HEK293 (cell line): Measurements from ENCODE around the gene KPNA4.
"Not testable (repeated sequence)": the region's sequence is repeated elsewhere in the genome, so short reads cannot be mapped to it uniquely, and the experiment has no call there.

Experiments used
- CTCF ChIA-PET: fragments of 350-600 bp; formaldehyde crosslinking; extraction: SDS; loops from one replicate; lab custom pipeline; 2021; ENCODE audit warnings: antibody characterized with exemption; lab: Yijun Ruan, JAX
- POLR2A ChIA-PET: fragments of 300-600 bp; formaldehyde crosslinking; extraction: SDS; loops from one replicate; lab custom pipeline; 2020; ENCODE audit warnings: antibody characterized with exemption, inconsistent platforms; lab: Yijun Ruan, JAX
- H3K27ac ChIP-seq: fragments of 200-500 bp; sonication (Bioruptor generic); 2 replicates; pipeline ENCODE4 v1.5.1; 2014; ENCODE audit warnings: low read depth, low read length, control low read depth, inconsistent platforms; ENCODE audit errors: extremely low read depth
- H3K36me3 ChIP-seq, 2 experiments: fragments of 200-500 bp in 1 of 2; sonication (Bioruptor generic) in 1 of 2; 1 replicate in 1 of 2; 2 replicates in 1 of 2; pipeline ENCODE4 v1.5.1; 2014 to 2017; ENCODE audit warnings: inconsistent platforms in 2 of 2, low read length in 2 of 2; ENCODE audit not compliant: control insufficient read depth in 2 of 2, insufficient read depth in 1 of 2
- H3K4me1 ChIP-seq: fragments of 200-500 bp; sonication (Bioruptor generic); 2 replicates; pipeline ENCODE4 v1.5.1; 2014; ENCODE audit warnings: mild to moderate bottlenecking, low read length, inconsistent platforms; ENCODE audit not compliant: control insufficient read depth, insufficient read depth
- H3K4me3 ChIP-seq: 2 replicates; pipeline ENCODE4 v1.5.1; 2011; ENCODE audit warnings: low read depth, mild to moderate bottlenecking, control low read depth, low read length, moderate library complexity
- H3K9me3 ChIP-seq: fragments of 200-500 bp; sonication (Bioruptor generic); 2 replicates; pipeline ENCODE4 v1.5.1; 2014; ENCODE audit warnings: low read depth, low read length, inconsistent platforms; ENCODE audit not compliant: control insufficient read depth, insufficient read depth
- KLF10 ChIP-seq: fragments of 450-650 bp; IDR thresholded peaks from 2 replicates; pipeline ENCODE4 v1.5.1; 2018; ENCODE audit warnings: missing biosample characterization, mild to moderate bottlenecking, missing genetic modification characterization
- MZF1 ChIP-seq: fragments of 450-650 bp; formaldehyde crosslinking; IDR thresholded peaks from 2 replicates; pipeline ENCODE4 v1.5.1; 2017; ENCODE audit warnings: missing biosample characterization, missing genetic modification characterization, borderline replicate concordance
- ZBTB48 ChIP-seq: fragments of 450-650 bp; formaldehyde crosslinking; IDR thresholded peaks from 2 replicates; pipeline ENCODE4 v1.5.1; 2016; ENCODE audit warnings: missing biosample characterization, missing genetic modification characterization
- ZFP41 ChIP-seq: fragments of 450-650 bp; formaldehyde crosslinking; IDR thresholded peaks from 2 replicates; pipeline ENCODE4 v1.5.1; 2016; ENCODE audit warnings: missing biosample characterization, missing genetic modification characterization, borderline replicate concordance
- ZNF146 ChIP-seq: fragments of 450-650 bp; formaldehyde crosslinking; IDR thresholded peaks from 2 replicates; pipeline ENCODE4 v1.5.1; 2016; ENCODE audit warnings: missing biosample characterization, missing genetic modification characterization
- ZNF18 ChIP-seq: fragments of 450-650 bp; formaldehyde crosslinking; IDR thresholded peaks from 2 replicates; pipeline ENCODE4 v1.5.1; 2016; ENCODE audit warnings: missing biosample characterization, missing genetic modification characterization
- ZNF24 ChIP-seq: fragments of 450-650 bp; formaldehyde crosslinking; IDR thresholded peaks from 2 replicates; pipeline ENCODE4 v1.5.1; 2016; ENCODE audit warnings: missing biosample characterization, missing genetic modification characterization
- ZNF280D ChIP-seq: fragments of 450-650 bp; formaldehyde crosslinking; IDR thresholded peaks from 2 replicates; pipeline ENCODE4 v1.5.1; 2016; ENCODE audit warnings: missing biosample characterization, missing genetic modification characterization
- ZNF426 ChIP-seq: fragments of 450-650 bp; formaldehyde crosslinking; IDR thresholded peaks from 2 replicates; pipeline ENCODE4 v1.5.1; 2017; ENCODE audit warnings: missing biosample characterization, missing genetic modification characterization, mild to moderate bottlenecking, inconsistent platforms, moderate library complexity
- ZNF433 ChIP-seq: fragments of 450-650 bp; formaldehyde crosslinking; IDR thresholded peaks from 2 replicates; pipeline ENCODE4 v1.5.1; 2016; ENCODE audit warnings: missing biosample characterization, missing genetic modification characterization, low read depth
- ZNF529 ChIP-seq: fragments of 450-650 bp; formaldehyde crosslinking; IDR thresholded peaks from 2 replicates; pipeline ENCODE4 v1.5.1; 2017; ENCODE audit warnings: missing genetic modification characterization, missing biosample characterization; ENCODE audit not compliant: insufficient replicate concordance
- ZNF571 ChIP-seq: fragments of 450-650 bp; formaldehyde crosslinking; IDR thresholded peaks from 2 replicates; pipeline ENCODE4 v1.5.0; 2017; ENCODE audit warnings: missing biosample characterization, missing genetic modification characterization
- TF ChIP-seq, protein P1 (sequence below): fragments of 450-650 bp; formaldehyde crosslinking; IDR thresholded peaks from 2 replicates; pipeline ENCODE4 v1.5.1; 2016; ENCODE audit warnings: missing biosample characterization, missing genetic modification characterization
- TF ChIP-seq, protein P2 (sequence below): fragments of 450-650 bp; formaldehyde crosslinking; IDR thresholded peaks from 2 replicates; pipeline ENCODE4 v1.5.1; 2017; ENCODE audit warnings: missing biosample characterization, missing genetic modification characterization

KPNA4 gene

GRCh38 chr3:160608870-160609269 lies 43.5 kb upstream of the KPNA4 start (continued):
- TF ChIP-seq, protein P1, sequence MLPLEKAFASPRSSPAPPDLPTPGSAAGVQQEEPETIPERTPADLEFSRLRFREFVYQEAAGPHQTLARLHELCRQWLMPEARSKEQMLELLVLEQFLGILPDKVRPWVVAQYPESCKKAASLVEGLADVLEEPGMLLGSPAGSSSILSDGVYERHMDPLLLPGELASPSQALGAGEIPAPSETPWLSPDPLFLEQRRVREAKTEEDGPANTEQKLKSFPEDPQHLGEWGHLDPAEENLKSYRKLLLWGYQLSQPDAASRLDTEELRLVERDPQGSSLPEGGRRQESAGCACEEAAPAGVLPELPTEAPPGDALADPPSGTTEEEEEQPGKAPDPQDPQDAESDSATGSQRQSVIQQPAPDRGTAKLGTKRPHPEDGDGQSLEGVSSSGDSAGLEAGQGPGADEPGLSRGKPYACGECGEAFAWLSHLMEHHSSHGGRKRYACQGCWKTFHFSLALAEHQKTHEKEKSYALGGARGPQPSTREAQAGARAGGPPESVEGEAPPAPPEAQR (tag by site-specific recombination) = no peak
- no peak for TF ChIP-seq ZNF426

GRCh38 chr3:160607826-160608225 lies 42.5 kb upstream of the KPNA4 start:
- POLR2A ChIA-PET = no interaction called here
- Histone ChIP-seq H3K36me3 (no peaks in the 10 kb centered on the region), H3K9me3 (no peaks in the 10 kb centered on the region), H3K4me3 (no peak overlapping the region), H3K4me1 (no peaks in the 10 kb centered on the region), H3K27ac (no peak overlapping the region)
- CTCF ChIA-PET = no interaction called here
- TF ChIP-seq, protein P2, sequence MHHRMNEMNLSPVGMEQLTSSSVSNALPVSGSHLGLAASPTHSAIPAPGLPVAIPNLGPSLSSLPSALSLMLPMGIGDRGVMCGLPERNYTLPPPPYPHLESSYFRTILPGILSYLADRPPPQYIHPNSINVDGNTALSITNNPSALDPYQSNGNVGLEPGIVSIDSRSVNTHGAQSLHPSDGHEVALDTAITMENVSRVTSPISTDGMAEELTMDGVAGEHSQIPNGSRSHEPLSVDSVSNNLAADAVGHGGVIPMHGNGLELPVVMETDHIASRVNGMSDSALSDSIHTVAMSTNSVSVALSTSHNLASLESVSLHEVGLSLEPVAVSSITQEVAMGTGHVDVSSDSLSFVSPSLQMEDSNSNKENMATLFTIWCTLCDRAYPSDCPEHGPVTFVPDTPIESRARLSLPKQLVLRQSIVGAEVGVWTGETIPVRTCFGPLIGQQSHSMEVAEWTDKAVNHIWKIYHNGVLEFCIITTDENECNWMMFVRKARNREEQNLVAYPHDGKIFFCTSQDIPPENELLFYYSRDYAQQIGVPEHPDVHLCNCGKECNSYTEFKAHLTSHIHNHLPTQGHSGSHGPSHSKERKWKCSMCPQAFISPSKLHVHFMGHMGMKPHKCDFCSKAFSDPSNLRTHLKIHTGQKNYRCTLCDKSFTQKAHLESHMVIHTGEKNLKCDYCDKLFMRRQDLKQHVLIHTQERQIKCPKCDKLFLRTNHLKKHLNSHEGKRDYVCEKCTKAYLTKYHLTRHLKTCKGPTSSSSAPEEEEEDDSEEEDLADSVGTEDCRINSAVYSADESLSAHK (tag by site-specific recombination) = no peak

- no peak for TF ChIP-seq MZF1 (tag by site-specific recombination)
- no peak for TF ChIP-seq ZNF24 (tag by site-specific recombination)
- no peak for TF ChIP-seq KLF10 (tag by site-specific recombination)
- TF ChIP-seq ZNF529 (tag by site-specific recombination) = no peak
- TF ChIP-seq ZFP41 (tag by site-specific recombination) = no peak
- TF ChIP-seq ZBTB48 (tag by site-specific recombination) = no peak
- no peak for TF ChIP-seq ZNF433 (tag by site-specific recombination)
- TF ChIP-seq ZNF18 (tag by site-specific recombination) = no peak
- TF ChIP-seq ZNF571 (tag by site-specific recombination) = no peak
- no peaks in the 10 kb centered on the region for H3K36me3 ChIP-seq
- H3K9me3 ChIP-seq = no peaks in the 10 kb centered on the region
- H3K27ac ChIP-seq = no peak overlapping the region
- H3K4me1 ChIP-seq = no peaks in the 10 kb centered on the region
- POLR2A ChIA-PET = no interaction called here
- CTCF ChIA-PET = no interaction called here
- no peak overlapping the region for H3K4me3 ChIP-seq
Measured at GRCh38 chr3:160605315-160605714, 39.9 kb upstream of the KPNA4 start.

GRCh38 chr3:160603845-160604244 lies 38.5 kb upstream of the KPNA4 start:
- not testable (repeated sequence) for H3K4me3 ChIP-seq
- TF ChIP-seq ZNF280D (peak; percentile 51; the same call in 1 of the 2 replicates), ZNF146 (tag by site-specific recombination) (peak; percentile 80)
- TF ChIP-seq, all 188 proteins: peak for 2; not testable (repeated sequence) for 186
- H3K36me3 ChIP-seq, H3K9me3 ChIP-seq, H3K27ac ChIP-seq, POLR2A ChIA-PET, H3K4me1 ChIP-seq: not testable (repeated sequence)
- CTCF ChIA-PET = interaction anchor here (0.6 kb wide), 1 partner anchor 440 kb away, joined by 3 read pairs; no protein-coding TSS in a partner anchor
